Thyroid gland (tissue), 4 donors: ENCODE measurements around the gene SLC29A3. TPM values are rescaled to one million over a fixed set of nuclear protein-coding genes. Genes with fewer than 3 reads are reported as not detected.
"Not testable (repeated sequence)": the region's sequence is repeated elsewhere in the genome, so short reads cannot be mapped to it uniquely, and the experiment has no call there.

Experiments used
- DNase-seq, 2 donors: peaks; one replicate each; pipeline ENCODE4 v3.0.0-alpha.2; 2019
- H3K27ac ChIP-seq, 3 donors: fragments of 200-600 bp; sonication (generic); 1 replicate in 2 of 3; 2 replicates in 1 of 3; pipeline ENCODE4 v1.5.1; 2016 to 2019; ENCODE audit warnings: mild to moderate bottlenecking in 1 of 3, moderate library complexity in 1 of 3
- H3K27me3 ChIP-seq: fragments of 200-600 bp; sonication (generic); one replicate; pipeline ENCODE4 v1.5.1; 2019
- H3K36me3 ChIP-seq, 2 donors: fragments of 200-600 bp; sonication (generic); one replicate each; pipeline ENCODE4 v1.5.1; 2016 to 2019
- H3K4me1 ChIP-seq, 2 donors: fragments of 200-600 bp; sonication (generic); one replicate each; pipeline ENCODE4 v1.5.1; 2017 to 2019
- H3K4me3 ChIP-seq, 3 donors: fragments of 200-600 bp; sonication (generic); replicated peaks in 1 of 3; 1 replicate in 2 of 3; 2 replicates in 1 of 3; pipeline ENCODE4 v1.5.1; 2016; ENCODE audit warnings: mild to moderate bottlenecking in 1 of 3
- H3K9me3 ChIP-seq: fragments of 200-600 bp; sonication (generic); one replicate; pipeline ENCODE4 v1.5.1; 2017
- POLR2A ChIP-seq, 2 donors: fragments of 450-650 bp; IDR thresholded peaks; one replicate each; pipeline ENCODE4 v1.6.1; 2017; ENCODE audit warnings: antibody characterized with exemption in 2 of 2, mild to moderate bottlenecking in 2 of 2, moderate library complexity in 1 of 2
- WGBS, 2 donors: methylation state at CpG; one replicate each; pipeline ENCODE4 v1.1.5; 2017; 5-methylcytosine and 5-hydroxymethylcytosine counted together
- intact Hi-C: fragments of 100-400 bp; cut with DNase I; formaldehyde crosslinking; loops from one replicate; pipeline ENCODE4 v1.15.1; 2023
- total RNA-seq, 4 donors: library from RNA; depleted of rRNA; stranded (reverse); fragments of >200 nt; gene quantifications; one replicate each; pipeline ENCODE4 v1.2.3, GENCODE V29; 2016
- TF ChIP-seq, protein P1 (sequence below), 6 experiments: fragments of 200-600 bp in 3 of 6; fragments of 450-650 bp in 3 of 6; sonication (generic) in 3 of 6; IDR thresholded peaks; one replicate each; pipeline ENCODE4 v1.5.1; 2016 to 2019; ENCODE audit warnings: antibody characterized with exemption in 6 of 6, mild to moderate bottlenecking in 2 of 6, inconsistent platforms in 1 of 6, moderate library complexity in 1 of 6

Gene SLC29A3
- total RNA-seq, 4 donors from 2014 or later = 5.1 to 8.2 (median 6.7) TPM

DNA sequence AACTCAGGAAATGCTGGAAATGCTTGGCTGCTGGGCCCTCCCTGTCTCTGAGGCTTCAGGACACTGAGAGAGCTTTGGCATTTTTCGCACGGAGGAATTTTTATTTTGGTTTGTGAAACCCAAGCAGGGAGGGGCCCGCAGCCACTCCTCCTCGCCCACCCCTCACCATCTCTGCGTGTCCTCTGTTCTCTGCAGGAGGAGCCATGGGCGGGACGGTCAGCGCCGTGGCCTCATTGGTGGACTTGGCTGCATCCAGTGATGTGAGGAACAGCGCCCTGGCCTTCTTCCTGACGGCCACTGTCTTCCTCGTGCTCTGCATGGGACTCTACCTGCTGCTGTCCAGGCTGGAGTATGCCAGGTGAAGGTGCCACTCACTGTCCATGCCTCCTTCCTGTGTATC lies 36.8 kb downstream of the SLC29A3 start:
- no peak for DNase-seq
- Histone ChIP-seq H3K27me3 (no peaks in the 10 kb centered on the region), H3K9me3 (no peaks in the 10 kb centered on the region), H3K4me3 (no peak overlapping the region), H3K36me3 (peaks cover 0 to 5% of the 10 kb centered on the region in 2 donors), H3K4me1 (no peaks in the 10 kb centered on the region), H3K27ac (no peak overlapping the region)
- TF ChIP-seq, protein P1, sequence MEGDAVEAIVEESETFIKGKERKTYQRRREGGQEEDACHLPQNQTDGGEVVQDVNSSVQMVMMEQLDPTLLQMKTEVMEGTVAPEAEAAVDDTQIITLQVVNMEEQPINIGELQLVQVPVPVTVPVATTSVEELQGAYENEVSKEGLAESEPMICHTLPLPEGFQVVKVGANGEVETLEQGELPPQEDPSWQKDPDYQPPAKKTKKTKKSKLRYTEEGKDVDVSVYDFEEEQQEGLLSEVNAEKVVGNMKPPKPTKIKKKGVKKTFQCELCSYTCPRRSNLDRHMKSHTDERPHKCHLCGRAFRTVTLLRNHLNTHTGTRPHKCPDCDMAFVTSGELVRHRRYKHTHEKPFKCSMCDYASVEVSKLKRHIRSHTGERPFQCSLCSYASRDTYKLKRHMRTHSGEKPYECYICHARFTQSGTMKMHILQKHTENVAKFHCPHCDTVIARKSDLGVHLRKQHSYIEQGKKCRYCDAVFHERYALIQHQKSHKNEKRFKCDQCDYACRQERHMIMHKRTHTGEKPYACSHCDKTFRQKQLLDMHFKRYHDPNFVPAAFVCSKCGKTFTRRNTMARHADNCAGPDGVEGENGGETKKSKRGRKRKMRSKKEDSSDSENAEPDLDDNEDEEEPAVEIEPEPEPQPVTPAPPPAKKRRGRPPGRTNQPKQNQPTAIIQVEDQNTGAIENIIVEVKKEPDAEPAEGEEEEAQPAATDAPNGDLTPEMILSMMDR (IDR thresholded peaks at IDR 0.05) = no peak
- TF ChIP-seq POLR2A (IDR thresholded peaks at IDR 0.05) = no peak
- 89 to 92% methylated on average over 12 of the region's 12 CpGs for WGBS, 2 donors
- intact Hi-C loops = no loop called here

DNA sequence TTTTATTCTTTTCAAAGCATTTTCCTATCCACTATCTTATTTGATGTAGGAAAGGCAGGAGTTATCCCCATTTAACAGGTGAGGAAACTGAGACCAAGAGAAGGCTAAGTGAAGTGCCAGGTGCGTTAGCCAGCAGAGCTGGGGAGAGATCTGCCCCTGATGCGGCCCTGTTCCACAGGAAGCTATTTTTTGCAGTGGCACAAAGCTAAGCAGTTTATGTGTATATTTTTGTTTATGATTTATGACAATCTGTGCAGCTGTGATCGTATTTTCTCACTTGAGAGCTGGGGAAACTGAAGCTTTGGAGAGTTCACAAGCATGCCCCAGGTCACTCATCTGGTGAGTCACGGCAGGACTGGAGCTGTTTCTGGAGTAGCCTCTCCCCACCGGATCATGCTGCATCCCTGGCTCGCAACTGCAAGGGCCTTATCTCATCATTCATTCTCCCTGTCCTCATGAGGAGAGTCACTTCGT lies 38.8 kb downstream of the SLC29A3 start:
- no peak overlapping the region for H3K27ac ChIP-seq
- TF ChIP-seq POLR2A (IDR thresholded peaks at IDR 0.05) = no peak
- TF ChIP-seq, protein P1 (IDR thresholded peaks at IDR 0.05) = no peak
- no peaks in the 10 kb centered on the region for H3K9me3 ChIP-seq
- 68 to 82% methylated on average over 7 of the region's 7 CpGs for WGBS, 2 donors
- no peak overlapping the region for H3K4me3 ChIP-seq
- H3K27me3 ChIP-seq = no peaks in the 10 kb centered on the region
- intact Hi-C loops = no loop called here
- DNase-seq = no peak
- no peaks in the 10 kb centered on the region for H3K4me1 ChIP-seq
- peaks cover 0 to 5% of the 10 kb centered on the region in 2 donors for H3K36me3 ChIP-seq

DNA sequence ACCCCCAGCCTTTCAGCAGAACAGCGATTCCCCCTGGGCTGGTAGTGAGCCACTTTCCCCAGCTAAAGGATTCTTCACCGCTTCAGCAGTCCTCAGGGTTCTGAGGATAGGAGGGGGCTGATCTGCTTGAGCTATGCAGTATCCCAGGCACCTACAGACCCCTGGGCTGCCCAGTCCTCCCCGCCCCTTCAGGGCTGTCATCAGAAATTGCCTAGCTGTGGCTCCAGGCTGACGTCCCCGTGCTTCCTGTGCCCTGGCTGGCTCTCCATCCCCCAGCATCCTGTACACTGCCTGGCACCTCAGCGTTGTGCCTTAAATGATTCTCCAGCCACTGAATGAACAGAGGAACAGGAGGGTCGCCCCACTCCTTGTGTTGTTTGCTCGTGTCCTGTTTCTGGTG lies 39.2 kb downstream of the SLC29A3 start:
- 86 to 92% methylated on average over 8 of the region's 8 CpGs for WGBS, 2 donors
- Histone ChIP-seq H3K36me3 (peaks cover 0 to 5% of the 10 kb centered on the region in 2 donors), H3K9me3 (no peaks in the 10 kb centered on the region), H3K27me3 (no peaks in the 10 kb centered on the region), H3K4me3 (no peak overlapping the region), H3K27ac (no peak overlapping the region), H3K4me1 (no peaks in the 10 kb centered on the region)
- DNase-seq = no peak
- TF ChIP-seq, protein P1 (IDR thresholded peaks at IDR 0.05) = no peak
- no peak for TF ChIP-seq POLR2A (IDR thresholded peaks at IDR 0.05)
- intact Hi-C loops = no loop called here

DNA sequence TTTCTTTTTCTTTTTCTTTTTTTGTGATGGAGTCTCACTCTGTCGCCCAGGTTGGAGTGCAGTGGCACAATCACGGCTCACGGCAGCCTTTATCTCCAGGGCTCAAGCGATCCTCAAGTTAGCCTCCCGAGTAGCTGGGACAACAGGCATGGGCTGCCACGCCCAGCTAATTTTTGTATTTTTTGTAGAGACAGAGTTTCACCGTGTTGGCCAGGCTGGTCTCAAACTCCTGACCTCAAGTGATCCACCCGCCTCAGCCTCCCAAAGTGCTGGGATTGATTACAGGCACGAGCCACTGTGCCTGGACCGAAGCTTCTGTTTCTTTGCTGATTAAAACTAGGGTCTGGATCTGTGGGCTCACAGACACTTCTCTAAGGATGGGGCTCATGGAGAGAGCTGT lies 39.8 kb downstream of the SLC29A3 start:
- H3K4me1 ChIP-seq, H3K4me3 ChIP-seq, DNase-seq, H3K36me3 ChIP-seq, H3K27me3 ChIP-seq, intact Hi-C loops, H3K9me3 ChIP-seq, H3K27ac ChIP-seq: not testable (repeated sequence)
- 91 to 92% methylated on average over 10 of the region's 10 CpGs for WGBS, 2 donors

DNA sequence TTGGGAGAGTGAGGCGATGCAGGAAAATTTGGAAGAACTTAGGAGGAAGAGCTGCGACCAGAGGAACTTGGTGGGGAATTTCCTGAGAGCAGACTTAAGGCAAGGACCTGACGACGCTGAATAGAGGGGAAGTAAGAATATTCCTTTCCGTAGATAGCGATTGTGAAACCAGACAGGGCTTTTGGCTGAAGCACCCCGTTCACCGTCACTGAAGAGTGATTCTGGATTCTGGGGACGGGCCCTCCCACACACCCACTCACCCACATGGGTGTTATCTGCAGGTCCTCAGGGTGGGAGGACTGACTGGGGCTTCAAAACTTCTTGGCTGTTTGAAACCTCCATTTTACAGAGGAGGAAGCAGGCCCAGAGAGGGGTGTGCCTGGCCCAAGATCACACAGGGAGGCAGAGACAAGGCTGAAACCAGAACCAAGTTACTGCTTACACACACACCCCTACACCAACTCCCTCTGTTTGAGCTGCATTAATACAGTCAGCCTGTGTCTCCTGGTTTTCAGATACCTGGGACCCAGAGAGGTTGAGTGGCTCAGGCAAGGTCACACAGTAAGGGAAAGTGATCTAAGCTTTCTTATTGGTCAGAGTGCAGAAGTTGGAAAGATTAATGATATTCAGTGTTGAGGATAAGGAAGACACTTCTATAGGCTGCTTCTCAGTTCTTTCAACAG lies 40.4 kb downstream of the SLC29A3 start:
- intact Hi-C loops = no loop called here
- 62 to 72% methylated on average over 9 of the region's 9 CpGs for WGBS, 2 donors
- DNase-seq = no peak
- no peak overlapping the region for H3K4me3 ChIP-seq
- H3K27ac ChIP-seq = no peak overlapping the region
- peaks cover 0 to 6% of the 10 kb centered on the region in 2 donors for H3K4me1 ChIP-seq
- H3K36me3 ChIP-seq = peaks cover 0 to 5% of the 10 kb centered on the region in 2 donors
- no peaks in the 10 kb centered on the region for H3K27me3 ChIP-seq
- TF ChIP-seq, protein P1 (IDR thresholded peaks at IDR 0.05) = no peak
- no peak for TF ChIP-seq POLR2A (IDR thresholded peaks at IDR 0.05)
- H3K9me3 ChIP-seq = no peaks in the 10 kb centered on the region
